Inflammatory macrophage treated with lipopolysaccharide for 4 hours (primary cell): Measurements from ENCODE around the gene FBXO34.
"Not testable (repeated sequence)": the region's sequence is repeated elsewhere in the genome, so short reads cannot be mapped to it uniquely, and the experiment has no call there.

Source experiments
- DNase-seq: peaks from one replicate; pipeline ENCODE4 v3.0.0-alpha.2; 2020

Gene FBXO34

DNA sequence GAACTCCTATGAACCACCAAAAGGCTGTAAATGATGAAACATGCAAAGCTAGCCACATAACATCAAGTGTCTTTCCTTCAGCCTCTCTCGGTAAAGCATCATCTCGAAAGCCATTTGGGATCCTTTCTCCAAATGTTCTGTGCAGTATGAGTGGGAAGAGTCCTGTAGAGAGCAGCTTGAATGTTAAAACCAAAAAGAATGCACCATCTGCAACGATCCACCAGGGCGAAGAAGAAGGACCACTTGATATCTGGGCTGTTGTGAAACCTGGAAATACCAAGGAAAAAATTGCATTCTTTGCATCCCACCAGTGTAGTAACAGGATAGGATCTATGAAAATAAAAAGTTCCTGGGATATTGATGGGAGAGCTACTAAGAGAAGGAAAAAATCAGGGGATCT, 79.2 kb downstream of the FBXO34 start:
- DNase-seq = no peak

DNA sequence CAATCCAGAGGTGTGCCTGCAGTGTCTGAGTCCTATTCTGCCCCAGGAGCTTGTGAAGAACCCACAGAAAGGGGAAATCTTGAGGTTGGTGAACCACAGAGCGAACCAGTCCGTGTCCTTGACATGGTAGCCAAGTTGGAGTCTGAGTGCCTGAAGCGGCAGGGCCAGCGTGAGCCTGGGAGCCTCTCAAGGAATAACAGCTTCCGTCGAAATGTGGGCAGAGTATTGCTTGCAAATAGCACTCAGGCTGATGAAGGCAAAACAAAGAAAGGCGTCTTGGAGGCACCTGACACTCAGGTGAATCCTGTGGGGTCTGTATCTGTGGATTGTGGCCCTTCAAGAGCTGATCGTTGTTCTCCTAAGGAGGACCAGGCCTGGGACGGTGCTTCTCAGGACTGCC, 79.9 kb downstream of the FBXO34 start:
- DNase-seq = no peak

DNA sequence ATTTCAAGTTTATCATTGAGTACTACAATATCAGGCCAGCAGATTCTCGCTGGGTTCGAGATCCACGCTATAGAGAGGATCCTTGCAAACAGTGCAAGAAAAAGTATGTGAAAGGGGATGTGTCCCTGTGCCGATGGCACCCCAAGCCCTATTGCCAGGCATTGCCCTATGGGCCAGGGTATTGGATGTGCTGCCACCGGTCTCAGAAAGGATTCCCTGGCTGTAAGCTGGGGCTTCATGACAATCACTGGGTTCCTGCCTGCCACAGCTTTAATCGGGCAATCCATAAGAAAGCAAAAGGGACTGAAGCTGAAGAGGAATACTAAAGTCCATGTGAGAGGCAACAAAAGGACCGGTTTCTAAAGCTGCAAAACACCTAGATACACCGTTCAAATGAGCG, 81.0 kb downstream of the FBXO34 start:
- DNase-seq = no peak

DNA sequence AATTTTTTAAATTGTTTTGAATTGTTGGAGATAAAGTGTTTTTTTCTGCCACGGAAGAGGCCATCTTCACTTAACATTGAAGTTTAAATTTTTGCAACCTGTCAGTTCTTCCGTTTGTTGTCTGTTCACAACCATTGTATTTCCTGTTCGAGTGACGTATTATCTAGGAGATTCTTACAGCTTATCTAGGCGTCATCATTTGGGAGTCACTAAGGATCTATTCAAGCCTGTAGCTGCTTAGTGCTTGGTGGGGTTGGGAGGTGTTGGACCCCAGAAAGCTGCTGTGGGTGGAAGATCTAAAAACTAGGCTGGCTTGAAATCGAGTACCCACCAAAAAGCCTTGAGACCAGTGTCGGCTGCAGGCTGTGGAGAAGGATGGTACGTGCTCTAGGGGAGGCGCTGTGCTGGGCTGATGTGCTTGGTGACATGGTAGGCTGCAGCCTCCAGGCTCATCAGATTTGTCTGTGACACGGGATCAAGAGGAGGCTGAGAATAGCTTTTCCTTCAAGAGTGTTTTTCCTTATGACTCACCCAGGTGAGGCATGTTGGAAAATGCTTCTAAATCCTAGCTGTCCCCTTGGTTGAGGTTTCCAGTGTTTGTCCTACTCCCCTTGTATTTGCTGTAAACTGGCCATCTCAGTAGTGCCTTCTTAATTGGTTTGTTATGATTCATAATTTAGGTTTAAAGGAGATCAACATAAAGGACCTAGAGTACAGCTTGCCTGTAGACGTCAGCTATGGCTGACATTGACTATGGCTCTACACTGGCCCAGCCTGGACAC, 82.7 kb downstream of the FBXO34 start:
- DNase-seq = no peak

DNA sequence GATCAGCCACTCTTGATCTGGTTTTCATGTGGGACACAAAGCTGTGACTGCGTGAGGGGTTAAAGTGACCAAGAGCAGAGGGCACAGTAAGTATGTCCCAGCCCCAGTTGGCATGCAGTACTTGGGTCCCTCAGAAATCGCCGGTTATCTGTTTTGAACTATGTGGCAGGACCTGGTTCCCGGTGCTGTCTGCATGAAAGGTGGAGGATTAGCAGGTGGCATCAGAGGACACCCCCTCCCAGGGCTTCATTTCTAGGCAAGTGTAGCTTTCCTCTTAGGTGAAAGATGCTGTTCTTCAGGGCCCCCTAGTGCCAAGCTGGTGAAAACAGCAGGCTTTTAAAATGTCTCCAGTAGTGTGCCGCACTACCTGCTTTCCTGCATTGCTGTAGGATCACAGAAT, 83.3 kb downstream of the FBXO34 start:
- DNase-seq = peak; percentile 22

DNA sequence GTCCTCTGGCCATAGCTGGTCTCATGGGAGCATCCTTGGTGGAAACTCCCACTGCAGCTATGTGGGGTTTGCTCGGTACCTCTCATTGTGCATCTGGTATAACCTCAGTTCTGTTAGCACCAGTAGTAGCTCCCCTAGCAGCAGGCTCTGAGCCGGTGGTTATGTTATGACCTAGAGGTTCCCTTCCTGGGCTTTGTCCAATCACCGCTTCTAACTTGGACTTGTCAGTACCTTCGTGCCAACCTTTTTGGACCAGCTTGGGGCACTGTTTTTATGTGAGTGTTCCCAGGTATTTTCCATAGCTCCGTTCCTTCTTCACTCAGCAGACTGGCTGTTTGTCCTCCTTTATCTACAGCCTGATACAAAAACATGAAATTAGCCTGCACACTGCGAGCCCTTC, 84.7 kb downstream of the FBXO34 start:
- no peak for DNase-seq

DNA sequence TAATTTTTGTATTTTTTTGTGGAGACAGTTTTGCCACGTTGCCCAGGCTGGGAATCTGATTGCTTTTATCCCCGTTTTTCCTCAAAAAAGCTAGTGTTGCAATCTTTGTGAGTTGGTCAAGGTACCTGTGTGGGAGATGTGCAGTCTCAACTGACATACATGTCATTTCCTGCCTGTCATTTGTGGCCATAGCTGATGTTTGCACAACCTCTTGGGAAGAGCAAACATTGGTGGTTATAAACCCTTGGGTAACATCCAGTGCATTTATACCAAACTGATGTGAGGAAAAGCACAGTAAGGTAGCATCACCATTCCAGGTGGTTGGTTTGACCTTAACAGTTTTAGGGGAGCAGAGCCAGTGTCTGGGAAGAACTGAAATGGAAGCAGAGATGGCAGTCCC, 85.7 kb downstream of the FBXO34 start:
- DNase-seq = peak; percentile 11

DNA sequence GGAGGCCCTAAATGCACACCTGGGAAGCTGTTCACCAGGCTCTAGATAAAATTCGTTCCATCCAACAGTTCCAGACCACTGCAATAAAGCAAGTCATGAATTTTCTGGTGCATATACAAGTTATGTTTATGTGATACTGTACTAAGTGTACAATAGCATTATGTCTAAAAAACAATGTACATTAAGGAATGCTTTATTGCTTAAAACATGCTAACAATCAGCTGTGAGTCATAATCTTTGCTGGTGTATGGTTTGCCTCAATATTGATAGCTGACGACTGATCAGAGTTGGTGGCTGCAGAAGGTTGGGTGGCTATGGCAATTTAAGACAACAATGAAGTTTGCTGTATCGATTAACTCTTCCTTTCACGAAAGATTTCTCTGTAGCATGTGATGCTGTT, 88.1 kb downstream of the FBXO34 start:
- DNase-seq = no peak

DNA sequence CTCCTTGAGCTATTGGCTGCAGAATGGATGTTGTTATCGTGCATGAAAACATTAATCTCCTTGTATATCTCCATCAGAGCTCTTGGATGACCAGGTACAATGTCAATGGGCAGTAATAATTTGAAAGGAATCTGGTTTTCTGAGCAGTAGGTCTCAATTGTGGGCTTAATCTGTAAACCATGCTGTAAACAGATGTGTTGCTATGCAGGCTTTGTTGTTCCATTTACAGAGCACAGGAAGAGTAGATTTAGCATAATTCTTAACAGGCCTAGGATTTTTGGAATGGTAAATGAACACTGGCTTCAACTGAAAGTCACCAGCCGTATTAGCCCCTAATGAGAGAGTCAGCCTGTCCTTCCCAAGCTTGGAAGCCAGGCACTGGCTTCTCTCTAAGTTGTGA, 90.0 kb downstream of the FBXO34 start:
- DNase-seq = no peak

DNA sequence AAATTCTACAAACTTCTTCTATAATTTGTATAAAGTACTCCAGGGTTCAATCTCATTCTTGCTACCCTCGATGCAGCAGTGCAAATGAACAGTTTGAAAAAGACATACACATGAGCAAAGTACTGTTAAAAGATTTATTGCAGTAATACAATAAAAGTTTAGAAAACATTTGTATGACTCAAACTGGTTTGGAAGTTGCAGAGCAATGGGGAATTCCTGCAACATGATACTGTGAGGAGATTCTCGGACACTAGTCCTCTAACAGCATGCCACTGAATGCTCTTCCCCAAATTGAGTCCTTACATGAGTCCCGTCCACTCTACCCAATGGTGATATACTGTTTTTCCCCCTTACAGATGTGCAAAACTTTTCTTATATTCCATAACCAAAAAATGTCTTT, 95.0 kb downstream of the FBXO34 start:
- DNase-seq = no peak

DNA sequence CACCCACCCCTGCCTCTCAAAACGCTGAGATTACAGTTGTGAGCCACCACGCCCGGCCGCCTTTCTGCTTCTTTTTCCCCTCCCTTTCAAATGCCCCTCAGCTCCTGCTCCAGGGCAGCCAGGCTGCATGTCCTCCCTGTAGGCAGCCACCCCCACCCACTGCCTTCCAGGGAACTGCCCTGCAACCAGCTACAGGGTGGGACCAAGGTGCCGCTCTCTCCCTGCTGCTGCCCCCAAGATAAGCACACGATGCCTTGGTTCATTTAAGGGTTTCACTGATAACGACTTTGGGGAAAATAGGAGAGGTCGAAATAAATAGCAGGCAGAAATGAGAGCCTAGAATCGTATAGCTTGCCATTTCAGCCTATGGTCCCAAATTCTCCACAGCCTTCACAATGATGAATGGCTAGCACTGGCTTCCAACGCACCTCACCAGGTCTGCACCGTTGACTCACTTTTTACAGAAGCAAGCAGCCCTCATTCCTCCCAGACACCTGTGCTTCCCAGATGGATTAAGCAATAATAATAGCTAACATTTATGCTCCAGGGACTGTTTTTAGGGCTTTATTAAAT, 99.7 kb downstream of the FBXO34 start:
- no peak for DNase-seq

DNA sequence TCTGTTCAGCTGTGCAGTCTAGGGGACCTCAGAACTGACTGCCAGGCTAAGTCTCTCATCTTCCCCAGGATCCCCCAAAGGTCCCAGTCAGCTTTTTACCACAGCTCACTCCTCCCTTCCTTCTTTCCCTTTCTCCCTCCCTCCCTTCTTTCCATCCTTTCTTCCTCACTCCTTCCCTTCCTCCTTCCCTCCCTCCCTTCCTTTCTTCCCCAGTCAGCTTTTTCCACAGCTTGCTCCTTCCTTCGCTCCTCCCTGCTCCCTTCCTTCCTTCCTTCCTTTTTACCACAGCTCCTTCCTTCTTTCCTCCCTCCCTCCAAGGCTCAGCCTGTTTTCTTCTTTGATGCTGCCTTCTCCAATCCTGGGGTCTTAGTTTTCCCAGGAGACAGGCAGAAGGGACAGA, 101.2 kb downstream of the FBXO34 start:
- DNase-seq = no peak

DNA sequence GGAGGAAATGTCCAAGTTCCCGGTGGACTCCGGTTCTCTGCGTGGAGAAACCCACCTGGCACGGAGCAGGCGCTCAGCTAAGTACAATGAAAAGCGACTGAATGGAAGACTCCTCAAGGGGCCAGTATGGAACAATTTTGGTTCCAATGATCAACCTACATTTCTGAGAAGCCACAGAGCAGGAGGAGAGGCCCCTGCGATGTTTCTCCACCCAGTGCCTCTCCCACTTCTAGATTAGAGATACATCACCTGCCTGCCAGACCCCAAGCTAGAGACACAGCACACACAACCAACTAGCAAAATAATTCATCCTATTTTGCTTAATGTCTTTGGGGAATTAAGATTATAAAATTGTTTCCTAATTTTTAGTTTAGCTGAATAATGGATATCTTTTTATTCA, 101.6 kb downstream of the FBXO34 start:
- DNase-seq = no peak

DNA sequence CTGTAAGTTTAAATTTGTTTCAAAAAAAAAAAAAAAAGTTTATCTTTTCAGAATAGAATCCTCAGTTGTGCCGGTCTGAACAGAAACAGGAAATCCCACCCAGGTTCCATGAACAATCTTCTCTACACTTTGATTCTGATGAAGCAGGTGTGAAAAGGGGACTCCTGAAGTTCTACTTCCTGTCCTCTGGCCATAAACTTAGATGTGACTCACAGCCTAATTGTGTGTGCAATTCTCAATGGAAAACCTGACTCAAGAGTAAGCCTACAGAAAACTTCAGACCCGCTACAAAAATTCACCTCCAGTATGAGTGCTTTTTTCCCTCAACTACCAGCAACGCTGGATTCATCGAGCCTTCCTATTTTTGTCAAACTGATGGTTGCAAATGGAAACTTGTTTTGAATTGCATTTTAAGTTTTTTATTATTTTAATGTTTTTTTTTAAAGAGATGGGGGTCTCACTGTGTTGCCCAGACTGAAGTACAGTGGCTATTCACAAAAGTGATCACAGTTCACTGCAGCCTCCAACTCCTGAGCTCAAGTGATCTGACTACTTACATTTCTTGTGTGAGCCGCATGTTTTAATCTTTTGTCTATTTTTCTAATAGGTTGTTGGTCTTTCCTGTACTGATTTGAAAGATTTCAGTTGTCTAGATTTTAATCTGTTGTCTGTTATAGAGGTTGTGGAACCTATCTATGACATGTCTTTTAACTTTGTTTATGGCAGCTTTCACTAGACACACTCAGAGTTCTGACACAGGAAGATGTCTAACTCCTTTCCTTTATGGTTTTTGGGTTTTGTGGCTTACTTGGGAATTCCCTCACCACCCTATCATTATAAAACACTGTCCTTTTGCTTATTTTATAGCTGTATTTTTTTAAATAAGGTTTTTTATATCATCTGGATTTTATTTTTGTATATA, 102.8 kb downstream of the FBXO34 start:
- DNase-seq = no peak

DNA sequence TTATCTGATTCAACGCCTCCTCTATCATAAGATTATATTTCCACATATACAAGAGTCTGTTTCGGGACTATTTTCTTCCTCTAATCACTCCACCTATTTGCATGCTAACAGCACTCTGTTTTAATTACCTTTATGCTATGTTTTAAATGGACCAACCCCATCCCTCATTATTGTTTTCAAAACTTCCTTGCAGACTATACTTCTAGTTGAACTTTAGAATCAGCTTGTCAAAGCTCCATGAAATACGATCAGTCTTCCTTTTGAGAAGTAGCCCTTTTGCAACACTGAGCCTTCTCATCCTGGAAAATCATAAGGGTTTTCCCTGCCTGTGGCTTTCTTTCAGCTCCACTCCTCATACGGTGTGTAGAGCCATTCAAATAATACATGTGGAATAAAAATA, 103.5 kb downstream of the FBXO34 start:
- DNase-seq = no peak

DNA sequence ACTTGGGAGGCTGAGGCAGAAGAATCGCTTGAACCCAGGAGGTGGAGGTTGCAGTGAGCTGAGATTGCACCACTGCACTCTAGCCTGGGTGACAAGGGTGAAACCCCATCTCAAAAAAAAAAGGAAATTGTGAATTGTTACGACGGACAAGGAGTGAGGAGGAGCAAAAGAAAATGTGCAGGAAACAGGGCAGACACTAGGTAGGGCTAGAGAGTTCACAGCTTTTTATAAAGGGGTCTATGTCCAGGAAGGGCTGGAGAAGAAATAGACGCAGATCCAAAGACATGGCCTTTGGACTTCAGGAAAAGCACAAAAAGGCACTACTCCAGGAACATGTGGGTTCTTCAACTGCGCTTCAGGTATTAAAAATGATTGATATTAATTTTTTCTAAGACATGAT, 106.0 kb downstream of the FBXO34 start:
- no peak for DNase-seq

DNA sequence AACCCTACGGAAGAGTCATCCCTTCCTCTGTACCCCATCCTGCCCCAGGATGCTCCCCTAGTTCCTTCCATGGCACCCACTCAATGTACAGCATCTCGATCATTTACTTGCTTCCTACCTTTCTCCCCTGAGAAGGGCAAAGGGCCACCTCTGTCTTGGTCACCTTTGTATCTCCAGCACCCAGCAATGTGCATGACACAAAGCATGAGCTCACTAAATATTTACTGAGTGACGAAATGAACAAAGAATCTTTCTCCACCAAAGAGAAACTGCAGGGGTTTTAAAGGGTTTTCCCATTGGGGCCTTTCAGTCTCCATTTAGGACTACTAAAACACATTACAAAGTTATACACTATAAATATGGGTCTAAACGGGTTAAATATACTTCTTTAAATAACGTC, 109.8 kb downstream of the FBXO34 start:
- DNase-seq = peak; percentile 19

DNA sequence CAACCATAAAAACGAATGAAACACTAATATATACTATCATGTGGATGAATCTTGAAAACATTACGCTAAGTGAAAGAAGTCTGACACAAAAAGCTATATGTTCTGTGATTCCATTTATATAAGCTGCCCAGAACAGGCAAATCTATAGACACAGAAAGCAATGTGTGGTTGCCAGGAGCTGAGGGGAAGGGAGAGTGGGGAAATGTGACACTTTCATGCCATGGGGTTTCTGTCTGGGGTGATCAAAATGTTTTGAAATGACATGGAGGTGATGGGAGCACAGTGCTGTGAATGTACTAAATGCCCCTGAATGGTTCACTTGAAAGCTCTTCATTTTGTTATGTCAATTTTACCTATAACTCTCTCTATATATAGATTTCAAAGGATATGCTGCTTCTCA, 110.3 kb downstream of the FBXO34 start:
- DNase-seq = no peak

DNA sequence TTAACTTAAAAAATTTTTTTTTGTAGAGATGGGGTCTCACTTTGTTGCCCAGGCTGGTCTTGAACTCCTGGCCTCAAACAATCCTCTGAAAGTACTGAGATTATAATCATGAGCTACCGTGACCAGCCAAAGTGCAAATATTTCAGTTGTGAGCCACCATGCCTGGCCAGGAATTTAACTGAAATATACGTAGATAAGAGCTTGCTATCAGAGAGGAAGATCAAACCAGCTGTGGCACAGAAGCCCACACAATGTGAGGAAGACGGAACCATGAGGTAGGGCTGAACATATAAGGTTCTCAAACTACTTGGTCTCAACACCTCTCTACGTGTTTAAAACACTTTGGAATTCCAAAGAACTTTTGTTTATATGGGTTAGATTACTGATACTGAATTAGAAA, 111.3 kb downstream of the FBXO34 start:
- no peak for DNase-seq

DNA sequence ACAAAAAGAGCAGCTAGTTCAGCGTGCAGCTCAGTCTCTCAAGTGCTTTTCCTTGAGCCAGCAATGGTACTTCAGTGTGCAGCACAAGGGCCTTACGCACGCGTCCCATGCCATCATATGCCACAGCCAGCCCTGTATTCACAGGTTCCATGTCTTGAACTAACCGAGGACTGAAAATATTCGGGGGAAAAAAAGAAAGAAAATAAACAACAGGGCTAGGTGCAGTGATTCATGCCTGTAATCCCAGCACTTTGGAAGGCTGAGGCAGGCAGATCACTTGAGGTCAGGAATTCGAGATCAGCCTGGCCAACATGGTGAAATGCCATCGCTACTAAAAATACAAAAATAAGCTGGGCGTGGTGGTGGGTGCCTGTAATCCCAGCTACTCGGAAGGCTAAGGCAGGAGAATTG, 111.8 kb downstream of the FBXO34 start:
- DNase-seq = not testable (repeated sequence)

DNA sequence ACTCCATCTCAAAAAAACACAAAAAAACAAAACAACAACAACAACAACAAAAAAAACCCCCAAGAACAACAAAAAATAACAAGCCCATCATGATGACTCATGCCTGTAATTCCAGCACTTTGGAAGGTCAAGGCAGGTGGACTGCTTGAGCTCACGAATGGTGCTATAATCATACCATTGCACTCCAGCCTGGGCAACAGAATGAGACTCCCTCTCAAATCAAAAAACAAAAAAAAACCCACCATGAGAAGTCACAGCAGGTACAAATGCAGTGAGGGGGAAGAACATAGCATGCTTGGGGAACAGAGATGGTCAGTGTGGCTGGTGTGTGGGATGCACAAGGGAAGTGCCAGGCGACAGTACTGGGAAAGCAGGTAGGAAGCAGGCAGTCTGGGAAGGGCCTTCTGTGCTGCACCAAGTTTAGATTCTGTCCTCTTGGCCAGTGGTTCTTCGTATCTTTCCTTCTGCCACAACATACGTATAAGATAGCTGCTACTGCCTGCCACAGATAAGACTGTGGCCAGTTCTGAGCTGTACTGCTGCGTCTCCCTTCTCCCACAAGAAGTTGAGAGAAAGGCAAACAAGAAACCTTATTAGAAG, 112.4 kb downstream of the FBXO34 start:
- no peak for DNase-seq

DNA sequence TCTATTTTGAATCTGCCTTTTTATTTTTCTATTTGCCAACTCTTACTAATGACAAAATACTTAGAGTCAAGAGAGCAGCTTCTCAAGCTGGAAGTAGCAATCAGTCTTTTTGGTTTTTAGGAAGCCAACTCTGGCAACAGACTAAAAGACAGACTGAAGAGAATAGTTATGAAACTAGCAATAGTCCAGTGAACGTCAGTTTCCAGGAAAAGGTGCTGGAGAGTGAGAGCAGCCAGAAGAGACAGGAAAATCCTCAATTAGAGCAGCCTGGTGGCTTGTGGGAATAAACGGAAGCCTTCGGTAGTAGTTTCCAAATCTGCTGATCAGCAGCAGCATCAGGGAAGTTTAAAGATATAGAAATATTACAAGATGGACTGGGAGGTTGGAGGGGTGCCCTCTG, 113.3 kb downstream of the FBXO34 start:
- DNase-seq = no peak

DNA sequence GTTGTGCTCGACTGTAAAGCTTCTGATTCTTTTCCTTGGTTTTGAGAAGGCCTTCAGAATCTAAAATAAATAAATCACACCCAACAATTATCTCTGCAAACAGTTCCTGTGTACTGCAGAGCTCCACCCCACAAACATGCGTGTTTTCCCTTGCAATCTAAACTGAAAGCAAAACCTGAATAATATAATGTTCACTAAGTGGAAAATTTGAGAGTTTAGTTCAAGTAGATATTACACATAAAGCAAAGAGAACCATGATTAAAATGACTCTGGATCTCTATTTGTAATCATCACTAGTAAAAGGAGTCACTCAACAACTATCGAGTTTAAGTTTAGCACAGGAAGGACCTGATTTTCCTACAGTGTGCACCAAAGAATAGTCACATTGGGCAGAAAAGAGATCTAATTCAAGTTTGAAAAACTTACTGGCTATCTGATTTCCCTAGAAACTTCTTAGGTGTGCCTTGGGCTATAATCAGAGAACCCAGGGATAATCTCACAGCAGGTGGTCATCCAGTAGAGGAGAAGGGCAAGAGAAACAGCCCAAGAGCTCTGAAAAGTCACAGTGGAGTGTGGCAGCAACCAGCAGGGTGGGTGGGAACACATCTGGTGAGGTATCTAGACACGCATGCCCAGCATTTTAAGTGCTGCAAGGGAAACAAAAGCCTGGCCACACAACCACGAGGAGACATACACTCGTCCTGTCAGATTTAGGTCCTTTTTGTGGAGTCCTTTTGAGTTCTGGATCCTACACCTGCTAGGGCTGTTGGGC, 115.0 kb downstream of the FBXO34 start:
- DNase-seq = peak; percentile 2
